BLaER1 (cell line): Measurements from ENCODE around the gene TTLL5.

Experiments
- H3K27ac ChIP-seq: shearing (Covaris generic); formaldehyde crosslinking; 2 replicates; pipeline ENCODE4 v1.8.1; 2022
- H3K27me3 ChIP-seq: shearing (Covaris generic); formaldehyde crosslinking; 2 replicates; pipeline ENCODE4 v1.8.1; 2022
- H3K36me3 ChIP-seq: shearing (Covaris generic); formaldehyde crosslinking; 2 replicates; pipeline ENCODE4 v1.8.1; 2022
- H3K4me1 ChIP-seq: shearing (Covaris generic); formaldehyde crosslinking; 2 replicates; pipeline ENCODE4 v1.8.1; 2022
- H3K4me2 ChIP-seq: shearing (Covaris generic); formaldehyde crosslinking; 2 replicates; pipeline ENCODE4 v1.8.1; 2022
- H3K4me3 ChIP-seq: shearing (Covaris generic); formaldehyde crosslinking; 2 replicates; pipeline ENCODE4 v1.8.1; 2022
- H3K9ac ChIP-seq: shearing (Covaris generic); formaldehyde crosslinking; 2 replicates; pipeline ENCODE4 v1.8.1; 2022
- H3K9me3 ChIP-seq: shearing (Covaris generic); formaldehyde crosslinking; 2 replicates; pipeline ENCODE4 v1.8.1; 2022
- H4K20me1 ChIP-seq: shearing (Covaris generic); formaldehyde crosslinking; 2 replicates; pipeline ENCODE4 v1.8.1; 2022
- Cebpa-rat ChIP-seq: shearing (Covaris generic); IDR thresholded peaks from 2 replicates; pipeline ENCODE4 v1.8.1; 2022

Gene TTLL5

DNA sequence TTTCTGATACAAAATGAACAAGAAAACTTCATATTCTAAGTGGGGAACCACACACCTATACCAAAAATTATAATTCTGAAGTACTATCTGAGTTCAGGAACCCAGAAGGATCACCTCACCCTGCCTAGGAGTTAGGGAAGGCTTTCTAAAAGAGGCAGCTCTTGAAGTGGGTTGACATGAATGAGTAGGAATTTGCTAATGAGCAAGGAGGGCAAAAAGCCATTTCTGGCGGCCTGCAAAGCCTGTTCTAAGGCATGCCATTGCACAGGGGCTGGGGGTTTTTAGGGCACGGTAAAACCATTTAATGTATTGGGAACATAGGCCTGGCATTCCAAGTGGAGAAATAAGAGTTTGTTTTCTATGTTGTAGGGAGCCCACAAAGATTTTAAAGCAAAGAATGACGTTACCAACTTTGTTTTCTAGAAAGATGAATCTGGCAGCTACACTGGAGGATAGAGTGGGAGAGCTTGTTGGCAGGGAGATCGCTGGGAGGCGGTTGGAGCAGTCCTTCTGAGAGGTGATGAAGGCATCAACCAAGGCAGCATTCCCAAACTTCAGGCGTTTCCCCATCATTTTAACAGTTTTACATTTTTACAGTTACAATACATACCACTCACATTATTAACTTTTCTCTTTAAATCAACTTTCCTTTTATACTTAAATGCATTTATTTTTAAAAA lies 338.6 kb downstream of the TTLL5 start:
- peaks cover 11% of the 10 kb centered on the region for H3K9me3 ChIP-seq

DNA sequence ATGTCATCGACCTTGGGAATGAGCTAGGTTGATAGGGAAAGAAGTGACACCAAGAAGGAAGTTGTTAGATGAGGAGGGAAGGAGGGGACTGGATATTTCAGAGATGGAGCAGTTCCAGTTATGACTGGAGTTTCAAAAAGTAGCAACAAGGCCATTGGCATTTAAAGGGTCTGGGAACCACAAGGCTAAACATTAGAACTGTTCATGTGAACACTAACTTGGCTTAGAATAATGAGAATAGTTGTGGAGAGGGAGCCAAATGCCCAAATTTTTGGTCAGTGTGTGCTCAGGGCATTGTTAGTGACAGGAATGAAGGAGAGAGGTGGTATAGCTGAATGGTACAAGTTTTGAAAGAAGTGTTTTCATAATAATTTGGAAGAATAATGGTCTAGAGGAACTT lies 341.3 kb downstream of the TTLL5 start:
- Histone ChIP-seq H3K9ac (no peak overlapping the region), H3K4me1 (no peaks in the 10 kb centered on the region), H3K9me3 (peaks cover 26% of the 10 kb centered on the region), H3K4me3 (no peak overlapping the region), H3K36me3 (peaks cover 56% of the 10 kb centered on the region), H3K27ac (no peak overlapping the region), H3K4me2 (no peak overlapping the region), H4K20me1 (no peaks in the 10 kb centered on the region), H3K27me3 (no peaks in the 10 kb centered on the region)
- no peak for TF ChIP-seq Cebpa-rat

More for the DNA sequence above, 338.6 kb downstream of the TTLL5 start:
- peaks cover 47% of the 10 kb centered on the region for H3K36me3 ChIP-seq
- H3K4me3 ChIP-seq: no peak overlapping the region
- H4K20me1 ChIP-seq: no peaks in the 10 kb centered on the region
- no peaks in the 10 kb centered on the region for H3K27me3 ChIP-seq
- no peak overlapping the region for H3K9ac ChIP-seq
- no peak overlapping the region for H3K27ac ChIP-seq
- H3K4me1 ChIP-seq: no peaks in the 10 kb centered on the region
- no peak overlapping the region for H3K4me2 ChIP-seq
- TF ChIP-seq Cebpa-rat: no peak
